SK-N-SH (cell line): Measurements from ENCODE around the gene NELFE. TPM values are rescaled to one million over a fixed set of nuclear protein-coding genes. Genes with fewer than 3 reads are reported as not detected.

Experiments used
- CTCF ChIA-PET: fragments of 300-600, 350-600 bp; formaldehyde crosslinking; extraction: SDS; loops from one replicate; lab custom pipeline; 2021; lab: Yijun Ruan, JAX
- POLR2A ChIA-PET: fragments of 350-600 bp; sonication (Branson Sonifier 250); formaldehyde crosslinking; extraction: SDS; loops from one replicate; lab custom pipeline; 2020; ENCODE audit warnings: antibody characterized with exemption, inconsistent platforms; lab: Yijun Ruan, JAX
- DNase-seq: peaks from one replicate; pipeline ENCODE4 v3.0.0; 2012
- H2AFZ ChIP-seq: fragments of 200-600 bp; sonication (generic); 2 replicates; pipeline ENCODE4 v1.8.1; 2016; ENCODE audit warnings: antibody characterized with exemption, mild to moderate bottlenecking, low read depth
- H3F3A ChIP-seq: fragments of 200-600 bp; sonication (generic); replicated peaks from 2 replicates; pipeline ENCODE3; 2016; ENCODE audit warnings: antibody characterized with exemption, mild to moderate bottlenecking; ENCODE audit not compliant: insufficient read depth
- H3K27ac ChIP-seq, 2 experiments: fragments of 200-500 bp in 1 of 2; fragments of 200-600 bp in 1 of 2; sonication (Bioruptor generic) in 1 of 2; sonication (generic), shearing (Covaris generic) in 1 of 2; 2 replicates each; pipeline versions ENCODE4 v1.5.1 to v1.6.1; 2014 to 2016; ENCODE audit warnings: low read depth in 2 of 2, inconsistent platforms in 1 of 2, low read length in 1 of 2, mild to moderate bottlenecking in 1 of 2, mixed read lengths in 1 of 2
- H3K27me3 ChIP-seq: fragments of 200-600 bp; sonication (generic), shearing (Covaris generic); 2 replicates; pipeline ENCODE4 v1.6.1; 2016; ENCODE audit warnings: mixed run types; ENCODE audit not compliant: insufficient read depth
- H3K36me3 ChIP-seq, 2 experiments: fragments of 200-500 bp in 1 of 2; fragments of 200-600 bp in 1 of 2; sonication (Bioruptor generic) in 1 of 2; sonication (generic) in 1 of 2; replicated peaks in 1 of 2; 2 replicates each; pipeline versions ENCODE3 to v1.5.1; 2014 to 2016; ENCODE audit warnings: low read length in 1 of 2, mild to moderate bottlenecking in 1 of 2; ENCODE audit not compliant: insufficient read depth in 2 of 2, control insufficient read depth in 1 of 2
- H3K4me1 ChIP-seq, 2 experiments: fragments of 200-500 bp in 1 of 2; fragments of 200-600 bp in 1 of 2; sonication (Bioruptor generic) in 1 of 2; sonication (generic), shearing (Covaris generic) in 1 of 2; 2 replicates each; pipeline versions ENCODE4 v1.5.1 to v1.6.1; 2014 to 2016; ENCODE audit warnings: low read depth in 1 of 2, low read length in 1 of 2, mixed run types in 1 of 2; ENCODE audit not compliant: insufficient read depth in 2 of 2, control insufficient read depth in 1 of 2
- H3K4me2 ChIP-seq: fragments of 200-600 bp; sonication (generic), shearing (Covaris generic); 2 replicates; pipeline ENCODE4 v1.6.1; 2017; ENCODE audit warnings: mixed run types
- H3K4me3 ChIP-seq, 2 experiments: fragments of 200-500 bp in 1 of 2; fragments of 200-600 bp in 1 of 2; sonication (Bioruptor generic) in 1 of 2; sonication (generic), shearing (Covaris generic) in 1 of 2; 2 replicates each; pipeline versions ENCODE4 v1.5.1 to v1.8.1; 2014 to 2016; ENCODE audit warnings: low read depth in 2 of 2, inconsistent platforms in 1 of 2, low read length in 1 of 2, mild to moderate bottlenecking in 1 of 2, mixed read lengths in 1 of 2, moderate library complexity in 1 of 2
- H3K79me2 ChIP-seq: fragments of 200-600 bp; sonication (generic); 2 replicates; pipeline ENCODE4 v1.8.1; 2017; ENCODE audit warnings: mild to moderate bottlenecking; ENCODE audit not compliant: insufficient read depth
- H3K9ac ChIP-seq: fragments of 200-600 bp; sonication (generic); 2 replicates; pipeline ENCODE4 v1.6.1; 2017; ENCODE audit warnings: mixed run types
- H3K9me2 ChIP-seq: fragments of 200-600 bp; sonication (generic); 2 replicates; pipeline ENCODE4 v1.6.1; 2017; ENCODE audit warnings: mixed run types
- H3K9me3 ChIP-seq: fragments of 200-600 bp; sonication (generic); 2 replicates; pipeline ENCODE4 v1.6.1; 2017; ENCODE audit warnings: mixed run types, mild to moderate bottlenecking, moderate library complexity
- H4K20me1 ChIP-seq: fragments of 200-600 bp; sonication (generic); 2 replicates; pipeline ENCODE4 v1.6.1; 2017; ENCODE audit warnings: mild to moderate bottlenecking, mixed run types; ENCODE audit not compliant: insufficient read depth
- EZH2phosphoT487 ChIP-seq: fragments of 200-600 bp; sonication (generic); IDR thresholded peaks from 2 replicates; pipeline ENCODE4 v1.6.1; 2017; ENCODE audit warnings: low read depth, mixed run types, mild to moderate bottlenecking, antibody characterized with exemption, moderate library complexity, borderline replicate concordance
- FOXJ3 ChIP-seq: sonication (generic); formaldehyde crosslinking; IDR thresholded peaks from 2 replicates; pipeline ENCODE4 v1.5.1; 2020; ENCODE audit warnings: mild to moderate bottlenecking, missing genetic modification reagents
- FOXM1 ChIP-seq: IDR thresholded peaks from 2 replicates; pipeline ENCODE4 v1.4.0; 2012; ENCODE audit warnings: low read depth, mild to moderate bottlenecking
- GATA2 ChIP-seq: sonication (generic); formaldehyde crosslinking; IDR thresholded peaks from 2 replicates; pipeline ENCODE4 v1.5.0; 2020; ENCODE audit warnings: mild to moderate bottlenecking, missing genetic modification reagents
- IRF3 ChIP-seq: fragments of 150-350 bp; IDR thresholded peaks from 2 replicates; pipeline ENCODE4 v1.6.1; 2016; ENCODE audit warnings: mild to moderate bottlenecking, low read depth, low read length
- JUND ChIP-seq: IDR thresholded peaks from 2 replicates; pipeline ENCODE4 v1.4.0; 2012
- MEF2A ChIP-seq: IDR thresholded peaks from 2 replicates; pipeline ENCODE4 v1.4.0; 2012; ENCODE audit warnings: low read depth, borderline replicate concordance
- NFIC ChIP-seq: IDR thresholded peaks from 2 replicates; pipeline ENCODE4 v1.4.0; 2012; ENCODE audit warnings: borderline replicate concordance
- NRF1 ChIP-seq: IDR thresholded peaks from 2 replicates; pipeline ENCODE4 v1.6.1; 2012; ENCODE audit warnings: low read depth, mild to moderate bottlenecking, low read length
- PBX3 ChIP-seq: IDR thresholded peaks from 2 replicates; pipeline ENCODE4; 2012
- POLR2AphosphoS5 ChIP-seq: IDR thresholded peaks from 2 replicates; pipeline ENCODE4 v1.6.1; 2012; ENCODE audit warnings: low read depth, low read length
- RAD21 ChIP-seq: IDR thresholded peaks from 2 replicates; pipeline ENCODE4 v1.6.1; 2012; ENCODE audit warnings: mild to moderate bottlenecking, low read length
- RCOR1 ChIP-seq: fragments of 150-350 bp; IDR thresholded peaks from 2 replicates; pipeline ENCODE4 v1.6.1; 2017; ENCODE audit warnings: antibody characterized with exemption, low read length
- RFX5 ChIP-seq: IDR thresholded peaks from 2 replicates; pipeline ENCODE4 v1.6.1; 2012; ENCODE audit warnings: mild to moderate bottlenecking, improper control_type of control experiment, low read length
- SIN3A ChIP-seq: IDR thresholded peaks from 2 replicates; pipeline ENCODE4 v1.6.1; 2012; ENCODE audit warnings: low read depth, mild to moderate bottlenecking, low read length, moderate library complexity, borderline replicate concordance
- SMC3 ChIP-seq: IDR thresholded peaks from 2 replicates; pipeline ENCODE4 v1.6.1; 2012; ENCODE audit warnings: low read depth, low read length, improper control_type of control experiment
- TAF1 ChIP-seq: IDR thresholded peaks from 2 replicates; pipeline ENCODE4 v1.6.1; 2012; ENCODE audit warnings: low read depth, mild to moderate bottlenecking, low read length, moderate library complexity, borderline replicate concordance
- TEAD4 ChIP-seq: IDR thresholded peaks from 2 replicates; pipeline ENCODE4 v1.4.0; 2012; ENCODE audit warnings: mild to moderate bottlenecking, borderline replicate concordance; ENCODE audit not compliant: insufficient read depth
- USF1 ChIP-seq: IDR thresholded peaks from 2 replicates; pipeline ENCODE4 v1.4.0; 2012; ENCODE audit warnings: low read depth, borderline replicate concordance
- YY1 ChIP-seq: IDR thresholded peaks from 2 replicates; pipeline ENCODE4 v1.4.0; 2012; ENCODE audit warnings: low read depth, mild to moderate bottlenecking
- ZBTB33 ChIP-seq: IDR thresholded peaks from 2 replicates; pipeline ENCODE4 v1.4.0; 2012; ENCODE audit warnings: low read depth, borderline replicate concordance
- WGBS: methylation state at CpG from one replicate; pipeline ENCODE4 v1.1.6; 2017; ENCODE audit warnings: low lambda C conversion rate; 5-methylcytosine and 5-hydroxymethylcytosine counted together
- polyA plus RNA-seq, 3 experiments: library from polyadenylated mRNA; depleted of rRNA; stranded (reverse); fragments of >200 nt; gene quantifications; 2 replicates each; pipeline ENCODE4 v1.2.3, GENCODE V29; 2012

Gene NELFE
- polyA plus RNA-seq, 1 of the 3 experiments (the other 2 are of a cell fraction), result 116 TPM

- no peak for TF ChIP-seq ZBTB33
- no peak for TF ChIP-seq TEAD4
- no peak for TF ChIP-seq JUND
- no peak for TF ChIP-seq RCOR1
- TF ChIP-seq USF1, result no peak
Measured at GRCh38 chr6:31961616-31962015, 2.8 kb upstream of the NELFE start (continued).

GRCh38 chr6:31958412-31958740 lies 395 bp downstream of the NELFE start:
- CTCF ChIA-PET, result interaction anchor here (0.8 to 2.6 kb wide), 2 partner anchors 12 to 171 kb away, joined by 3 to 19 read pairs; partner anchors contain the start of genes DXO and FKBPL
- DNase-seq, result no peak
- Histone ChIP-seq H2AFZ (peak overlapping the region; percentile 91), H3F3A (peaks cover 14% of the 10 kb centered on the region), H3K9ac (peak overlapping the region; percentile 97), H3K36me3 (peaks cover 42 to 64% of the 10 kb centered on the region in 2 experiments), H3K9me2 (no peaks in the 10 kb centered on the region), H3K4me2 (peak overlapping the region; percentile 95), H3K9me3 (no peaks in the 10 kb centered on the region), H3K27me3 (no peaks in the 10 kb centered on the region), H3K4me1 (peaks cover 0 to 17% of the 10 kb centered on the region in 2 experiments; a peak in 2 of 4 replicates), H3K79me2 (peaks cover 43% of the 10 kb centered on the region), H3K27ac (peak overlapping the region; percentile 70 to 80), H4K20me1 (no peaks in the 10 kb centered on the region), H3K4me3 (peak overlapping the region; percentile 100)
- POLR2A ChIA-PET, result interaction anchor here (2.3 to 3.0 kb wide), 2 partner anchors 11 to 14 kb away, joined by 14 to 20 read pairs; partner anchors contain the start of gene DXO
- no peak for TF ChIP-seq SMC3
- no peak for TF ChIP-seq EZH2phosphoT487
- TF ChIP-seq SIN3A, result no peak
- WGBS, result 2% methylated on average over 11 of the region's 11 CpGs

- H3K36me3 ChIP-seq, result peaks cover 44 to 65% of the 10 kb centered on the region in 2 experiments
- 84% methylated on average over 3 of the region's 3 CpGs for WGBS
- no peak overlapping the region for H2AFZ ChIP-seq
- DNase-seq, result no peak
- no peak overlapping the region for H3K27ac ChIP-seq
- peaks cover 0 to 17% of the 10 kb centered on the region in 2 experiments; a peak in 2 of 4 replicates for H3K4me1 ChIP-seq
- H4K20me1 ChIP-seq, result no peaks in the 10 kb centered on the region
- no peak overlapping the region for H3K4me3 ChIP-seq
- no peaks in the 10 kb centered on the region for H3K27me3 ChIP-seq
- H3K9ac ChIP-seq, result no peak overlapping the region
- H3K9me3 ChIP-seq, result no peaks in the 10 kb centered on the region
- POLR2A ChIA-PET, result no interaction called here
- peaks cover 22% of the 10 kb centered on the region for H3F3A ChIP-seq
- no peak overlapping the region for H3K4me2 ChIP-seq
- CTCF ChIA-PET, result no interaction called here
- TF ChIP-seq RAD21 (no peak), IRF3 (no peak), FOXJ3 (no peak), TEAD4 (no peak), YY1 (no peak), RFX5 (no peak), NRF1 (no peak), MEF2A (no peak), PBX3 (no peak), TAF1 (no peak), JUND (no peak), FOXM1 (no peak), POLR2AphosphoS5 (no peak), GATA2 (CRISPR knock-in tag) (no peak), NFIC (no peak)
- no peaks in the 10 kb centered on the region for H3K9me2 ChIP-seq
- peaks cover 43% of the 10 kb centered on the region for H3K79me2 ChIP-seq
Measured at GRCh38 chr6:31956796-31957195, 2.0 kb downstream of the NELFE start.
